Left ventricle myocardium inferior (tissue), 1 donor: ENCODE results near the gene KRTAP19-5. TPM values are rescaled to one million over a fixed set of nuclear protein-coding genes. Genes with fewer than 3 reads are reported as not detected.
"Not testable (repeated sequence)": the region's sequence is repeated elsewhere in the genome, so short reads cannot be mapped to it uniquely, and the experiment has no call there.

Source experiments
- DNase-seq: peaks from one replicate; pipeline ENCODE4 v3.0.0-alpha.2; 2020
- H3K27ac ChIP-seq: fragments of 200-600 bp; replicated peaks from 2 replicates; pipeline ENCODE4 v1.8.0; 2021
- H3K27me3 ChIP-seq: fragments of 200-600 bp; 2 replicates; pipeline ENCODE4 v1.8.0; 2021; ENCODE audit warnings: low read depth
- H3K36me3 ChIP-seq: fragments of 200-600 bp; 2 replicates; pipeline ENCODE4 v1.8.0; 2021
- H3K4me1 ChIP-seq: fragments of 200-600 bp; 2 replicates; pipeline ENCODE4 v1.8.0; 2021
- H3K4me3 ChIP-seq: fragments of 200-600 bp; 2 replicates; pipeline ENCODE4 v1.8.0; 2021; ENCODE audit warnings: mild to moderate bottlenecking, moderate library complexity
- H3K9me3 ChIP-seq: fragments of 200-600 bp; replicated peaks from 2 replicates; pipeline ENCODE4 v1.8.0; 2021
- intact Hi-C: fragments of 100-400 bp; cut with micrococcal nuclease; formaldehyde crosslinking; loops from one replicate; pipeline ENCODE4 v1.11.0; 2022
- long read RNA-seq: library from polyadenylated mRNA; unstranded; transcript quantifications from one replicate; pipeline ENCODE4 v2.0.0, GENCODE V29; 2021
- total RNA-seq: library from RNA; stranded (reverse); fragmentation: NEBNext Ultra II Directional; extraction: Animal tissue kit (Norgen Biotek cat#: 25700); gene quantifications from one replicate; pipeline ENCODE4 v1.2.1, GENCODE V29; 2021
- TF ChIP-seq, protein P1 (sequence below): fragments of 200-600 bp; IDR thresholded peaks from 2 replicates; pipeline ENCODE4 v1.8.0; 2021; ENCODE audit warnings: antibody characterized with exemption, mild to moderate bottlenecking, borderline replicate concordance
- donor health status: DM: no; HTN: yes; CAD: no; lungs with severe emphysema.

KRTAP19-5 gene
- not detected for total RNA-seq
- long read RNA-seq, result 0 reads

DNA sequence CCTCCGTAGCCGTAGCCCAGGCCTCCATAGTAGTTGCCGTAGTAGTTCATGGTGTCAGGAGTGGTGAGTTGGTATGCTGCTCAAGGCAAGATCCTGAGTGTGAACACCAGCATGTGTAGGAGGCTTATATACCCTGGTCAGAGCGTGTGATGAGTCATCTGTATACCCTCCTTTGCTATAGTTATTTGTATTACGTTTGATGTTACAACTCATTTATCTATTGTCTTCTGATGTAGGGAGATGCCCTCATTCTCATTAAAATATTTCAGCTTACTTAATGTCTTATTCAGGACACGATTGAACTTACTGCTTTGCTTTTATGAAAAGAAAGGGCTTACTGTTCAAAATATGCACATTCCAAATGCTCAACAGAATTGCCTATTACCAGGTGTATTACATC lies at the start of gene KRTAP19-5:
KRTAP19-5 (minus strand) TSS at position 101 of the 400 bp plus-strand sequence; CDS start at position 50, 51 bp downstream.
- H3K27ac ChIP-seq, result no peak within 1 kb of the TSS
- no peaks in the 10 kb centered on the region for H3K36me3 ChIP-seq
- H3K9me3 ChIP-seq, result peaks cover 4% of the 10 kb centered on the region
- no peaks in the 10 kb centered on the region for H3K4me1 ChIP-seq
- no peak within 1 kb of the TSS for H3K4me3 ChIP-seq
- TF ChIP-seq, protein P1, sequence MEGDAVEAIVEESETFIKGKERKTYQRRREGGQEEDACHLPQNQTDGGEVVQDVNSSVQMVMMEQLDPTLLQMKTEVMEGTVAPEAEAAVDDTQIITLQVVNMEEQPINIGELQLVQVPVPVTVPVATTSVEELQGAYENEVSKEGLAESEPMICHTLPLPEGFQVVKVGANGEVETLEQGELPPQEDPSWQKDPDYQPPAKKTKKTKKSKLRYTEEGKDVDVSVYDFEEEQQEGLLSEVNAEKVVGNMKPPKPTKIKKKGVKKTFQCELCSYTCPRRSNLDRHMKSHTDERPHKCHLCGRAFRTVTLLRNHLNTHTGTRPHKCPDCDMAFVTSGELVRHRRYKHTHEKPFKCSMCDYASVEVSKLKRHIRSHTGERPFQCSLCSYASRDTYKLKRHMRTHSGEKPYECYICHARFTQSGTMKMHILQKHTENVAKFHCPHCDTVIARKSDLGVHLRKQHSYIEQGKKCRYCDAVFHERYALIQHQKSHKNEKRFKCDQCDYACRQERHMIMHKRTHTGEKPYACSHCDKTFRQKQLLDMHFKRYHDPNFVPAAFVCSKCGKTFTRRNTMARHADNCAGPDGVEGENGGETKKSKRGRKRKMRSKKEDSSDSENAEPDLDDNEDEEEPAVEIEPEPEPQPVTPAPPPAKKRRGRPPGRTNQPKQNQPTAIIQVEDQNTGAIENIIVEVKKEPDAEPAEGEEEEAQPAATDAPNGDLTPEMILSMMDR, result no peak
- no peak for DNase-seq
- intact Hi-C loops, result no loop called here
- no peaks in the 10 kb centered on the region for H3K27me3 ChIP-seq

DNA sequence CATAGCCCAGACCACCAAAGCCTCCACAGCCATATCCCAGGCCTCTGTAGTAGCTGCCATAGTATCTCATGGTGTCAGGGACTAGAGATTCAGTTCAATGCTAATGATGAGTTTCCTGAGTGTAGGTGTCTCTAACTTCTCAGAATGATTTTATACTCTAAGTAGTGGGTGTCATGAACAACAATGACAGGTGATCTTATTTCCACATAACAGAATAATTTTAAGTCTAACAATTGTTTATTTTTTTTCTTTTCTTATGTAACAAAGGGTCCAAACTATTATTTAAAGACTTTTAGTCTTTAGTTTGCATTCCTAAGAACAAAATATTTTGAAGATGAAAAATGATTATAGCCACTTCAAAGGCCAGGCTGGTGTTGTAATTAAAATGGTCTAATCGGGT lies 39.8 kb upstream of the KRTAP19-5 start, which contains the start of gene KRTAP19-6:
KRTAP19-6 (minus strand) TSS at position 101 of the 400 bp plus-strand sequence; CDS start at position 70, 31 bp downstream.
- H3K9me3 ChIP-seq, result peaks cover 10% of the 10 kb centered on the region
- DNase-seq, result no peak

DNA sequence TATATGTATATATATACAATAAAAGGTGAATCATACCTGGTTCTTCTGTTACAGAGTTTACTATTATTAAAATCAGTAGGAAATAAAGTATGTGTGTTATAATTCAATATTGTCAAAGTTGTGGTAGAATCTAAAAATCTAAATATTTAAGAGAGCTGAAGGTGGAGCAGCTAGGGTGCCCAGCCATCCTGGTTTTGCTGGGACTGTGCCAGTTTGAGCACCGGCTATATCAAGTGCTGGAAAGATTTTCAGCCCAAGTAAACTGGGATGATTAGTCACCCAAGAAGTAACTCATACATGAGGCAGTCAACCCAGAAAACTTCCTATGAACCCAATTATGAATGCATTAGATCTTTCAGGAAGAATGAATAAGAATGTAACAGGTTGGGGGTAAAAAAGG lies 16.9 kb upstream of the KRTAP19-5 start:
- DNase-seq, result no peak
- no peaks in the 10 kb centered on the region for H3K9me3 ChIP-seq
- intact Hi-C loops, result no loop called here
- H3K27me3 ChIP-seq, result no peaks in the 10 kb centered on the region
- H3K4me3 ChIP-seq, result no peak overlapping the region
- H3K36me3 ChIP-seq, result no peaks in the 10 kb centered on the region
- no peaks in the 10 kb centered on the region for H3K4me1 ChIP-seq
- TF ChIP-seq, protein P1, result no peak
- no peak overlapping the region for H3K27ac ChIP-seq

More for the DNA sequence above, 39.8 kb upstream of the KRTAP19-5 start, which contains the start of gene KRTAP19-6:
- H3K27me3 ChIP-seq, result no peaks in the 10 kb centered on the region
- TF ChIP-seq, protein P1, result no peak
- intact Hi-C loops, result no loop called here
- no peaks in the 10 kb centered on the region for H3K4me1 ChIP-seq
- H3K36me3 ChIP-seq, result no peaks in the 10 kb centered on the region
- H3K4me3 ChIP-seq, result no peak within 1 kb of the TSS
- no peak within 1 kb of the TSS for H3K27ac ChIP-seq

DNA sequence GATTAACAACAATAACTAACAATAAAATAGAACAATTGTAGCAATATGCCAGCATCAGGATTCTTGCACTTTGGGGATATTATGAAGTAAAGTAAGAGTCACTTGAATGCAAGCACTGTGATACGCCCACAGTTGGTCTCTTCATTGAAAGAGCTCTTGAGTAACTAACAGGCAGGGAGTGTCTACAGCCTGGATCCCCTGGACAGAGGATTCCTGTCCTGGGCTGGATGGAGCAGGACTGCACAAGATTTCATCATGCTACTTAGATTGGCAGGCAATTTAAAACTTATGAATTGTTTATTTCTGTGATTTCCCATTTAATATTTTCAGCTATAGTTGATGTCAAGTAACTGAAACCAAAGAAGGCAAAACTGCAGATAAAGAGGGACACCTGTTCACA lies 13.7 kb upstream of the KRTAP19-5 start:
- Histone ChIP-seq H3K4me1 (no peaks in the 10 kb centered on the region), H3K27me3 (no peaks in the 10 kb centered on the region), H3K9me3 (no peaks in the 10 kb centered on the region), H3K27ac (no peak overlapping the region), H3K4me3 (no peak overlapping the region), H3K36me3 (no peaks in the 10 kb centered on the region)
- intact Hi-C loops, result no loop called here
- no peak for DNase-seq
- TF ChIP-seq, protein P1, result no peak

DNA sequence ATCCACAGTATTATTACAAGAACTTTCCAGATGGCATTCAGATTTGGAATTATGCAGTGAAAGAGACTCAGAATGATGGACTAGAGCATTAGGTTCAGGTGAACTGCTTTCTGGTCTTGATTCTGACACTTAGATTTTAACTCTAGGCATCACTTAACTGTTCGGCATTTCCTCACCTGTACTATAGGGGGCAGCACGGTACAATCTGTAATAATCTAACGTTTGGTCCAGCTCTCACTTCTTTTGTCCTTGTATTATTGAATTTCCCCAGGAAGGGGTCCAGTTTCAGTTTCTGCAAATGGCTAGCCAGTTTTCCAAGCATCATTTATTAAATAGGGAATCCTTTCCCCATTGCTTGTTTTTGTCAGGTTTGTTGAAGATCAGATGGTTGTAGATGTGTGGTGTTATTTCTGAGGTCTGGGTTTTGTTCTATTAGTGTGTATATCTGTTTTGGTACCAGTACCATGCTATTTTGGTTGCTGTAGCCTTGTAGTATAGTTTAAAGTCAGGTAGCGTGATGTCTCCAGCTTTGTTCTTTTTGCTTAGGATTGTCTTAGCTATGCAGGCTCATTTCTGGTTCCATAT lies 3.8 kb upstream of the KRTAP19-5 start:
- H3K4me1 ChIP-seq, H3K27ac ChIP-seq, intact Hi-C loops, H3K27me3 ChIP-seq, H3K36me3 ChIP-seq, DNase-seq, H3K4me3 ChIP-seq, H3K9me3 ChIP-seq: not testable (repeated sequence)
- TF ChIP-seq, protein P1, result peak; percentile 15
